OCI-M2 (cell line): ENCODE results near the gene ASCL1.

Experiments used
- DNase-seq: peaks from one replicate; lab custom pipeline; 2025; ENCODE audit not compliant: unreplicated experiment; lab: John Stamatoyannopoulos, UW

Gene ASCL1

DNA sequence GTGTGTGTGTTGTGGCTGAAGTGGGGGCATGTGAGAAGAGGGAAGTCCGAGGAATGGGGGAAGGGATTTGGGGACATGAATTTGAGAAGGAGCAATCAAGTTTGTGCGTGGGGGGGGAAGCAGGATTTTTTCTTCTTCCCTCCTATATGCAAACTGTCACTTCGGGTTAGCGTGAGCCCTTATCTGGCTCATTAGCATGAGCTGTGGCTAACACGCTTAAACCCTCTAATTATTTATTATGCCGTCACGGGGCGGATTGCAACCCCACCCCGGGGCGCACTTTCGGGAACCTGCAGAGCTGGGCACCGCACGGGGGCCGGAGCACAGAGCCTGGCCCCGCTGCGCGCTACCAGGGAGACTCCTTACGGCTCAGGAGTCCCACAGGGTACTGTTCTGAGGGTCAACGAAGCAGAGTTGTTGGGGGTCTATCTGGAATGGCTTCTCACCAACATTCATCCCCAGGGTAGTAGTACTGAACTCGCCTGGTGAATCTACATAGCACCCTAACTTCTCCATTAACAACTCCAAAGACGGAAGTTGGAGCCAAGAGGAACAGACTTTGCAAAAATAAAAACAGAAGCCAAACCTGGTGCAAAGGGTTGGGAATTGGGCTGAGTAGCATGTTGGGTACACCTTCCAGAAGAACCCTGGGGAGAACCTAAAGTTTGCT lies 6.4 kb upstream of the ASCL1 start:
- DNase-seq: no peak

DNA sequence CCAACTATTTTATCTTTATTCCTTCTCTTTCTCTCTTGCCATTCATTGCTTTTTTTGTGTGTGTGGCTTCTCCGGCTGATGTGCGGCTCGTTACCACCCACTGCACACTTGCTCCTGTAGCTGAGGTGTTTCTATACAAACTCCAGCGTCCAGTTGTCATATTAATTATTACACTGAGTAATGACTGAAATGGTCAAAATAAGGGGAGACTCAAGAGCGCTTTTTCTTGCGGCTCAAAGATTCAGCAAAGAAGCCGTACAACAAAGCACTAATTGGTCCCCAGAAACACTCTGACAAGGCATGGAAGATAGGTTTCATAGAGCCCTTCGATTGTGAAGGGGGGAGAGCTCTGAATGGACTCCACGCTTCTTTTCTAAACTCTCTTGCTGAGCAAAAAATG lies 5.6 kb upstream of the ASCL1 start:
- no peak for DNase-seq

DNA sequence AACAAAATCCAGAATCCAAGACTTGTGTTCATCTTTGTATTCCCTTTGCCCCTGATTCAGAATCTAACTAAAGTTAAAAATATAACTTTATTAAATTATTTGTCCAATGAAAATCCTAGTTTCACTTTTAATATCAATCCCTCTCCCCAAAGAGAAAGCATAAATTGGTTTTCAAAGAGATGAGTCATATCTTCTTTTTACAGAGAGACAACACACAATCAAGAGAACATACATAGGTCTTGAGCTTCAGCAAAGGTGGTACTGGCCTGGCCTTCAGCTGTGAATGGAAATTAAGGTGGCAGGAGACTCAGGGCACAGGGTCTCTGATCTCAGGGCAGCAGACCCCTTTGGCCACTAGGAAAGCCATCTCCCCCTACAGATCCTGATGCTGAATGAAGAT lies 4.3 kb upstream of the ASCL1 start:
- DNase-seq: no peak

DNA sequence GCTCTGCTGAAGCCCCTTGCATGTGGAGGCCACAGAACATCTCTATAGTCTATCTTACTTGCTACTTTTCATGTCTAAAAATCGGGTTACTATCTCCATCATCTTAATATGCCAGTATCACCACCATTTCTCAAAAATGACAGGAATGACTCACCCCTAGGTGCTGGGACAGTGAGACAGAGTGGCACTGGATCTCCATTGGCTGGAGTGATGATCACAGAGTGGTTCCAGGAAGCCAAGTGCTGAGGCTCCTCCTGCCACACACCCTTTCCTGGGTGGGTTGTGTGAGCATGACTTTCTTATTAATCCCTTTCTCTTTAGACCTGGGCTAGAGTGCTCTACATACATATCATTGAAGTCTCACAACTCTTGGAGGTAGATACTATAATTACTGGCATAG lies 3.3 kb upstream of the ASCL1 start:
- no peak for DNase-seq

DNA sequence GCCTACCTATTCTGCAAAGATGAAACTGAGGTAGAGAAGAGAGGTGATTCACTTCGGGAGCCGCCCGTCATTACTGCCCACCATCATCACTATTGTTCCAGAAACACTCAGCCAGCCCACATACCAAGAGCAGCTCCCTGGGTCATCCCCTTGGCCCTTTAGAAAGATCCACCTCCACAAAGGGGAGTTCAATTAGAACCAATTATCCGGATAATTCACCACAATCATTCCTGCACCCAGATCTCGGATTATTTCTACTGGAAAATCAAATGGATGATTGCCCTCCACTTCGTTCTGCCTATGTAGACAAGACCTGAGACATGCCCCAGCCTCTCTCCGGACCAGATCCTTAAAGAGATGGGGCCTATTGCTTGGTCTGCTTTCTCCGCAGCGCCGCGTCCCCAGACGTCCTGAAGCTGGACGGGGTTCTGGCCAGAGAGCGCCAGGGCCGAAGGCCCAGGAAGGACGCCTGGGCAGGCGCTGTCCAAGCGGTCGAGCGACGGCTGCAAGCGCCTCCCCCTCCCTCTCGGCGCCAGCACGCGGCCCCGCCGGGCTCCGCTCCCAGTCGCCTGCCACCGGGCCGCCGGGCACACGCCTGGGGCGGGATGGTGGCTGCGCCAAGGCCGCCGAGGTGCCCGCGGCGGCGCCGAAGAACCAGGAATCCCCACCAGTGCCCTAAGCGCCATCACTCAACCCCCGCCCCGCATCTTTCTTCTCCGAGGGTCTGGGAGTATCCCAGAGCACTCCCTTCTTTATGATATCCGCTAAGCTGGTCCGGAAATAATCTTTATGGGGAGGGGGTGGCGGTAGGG lies 1.3 kb upstream of the ASCL1 start:
- no peak for DNase-seq

DNA sequence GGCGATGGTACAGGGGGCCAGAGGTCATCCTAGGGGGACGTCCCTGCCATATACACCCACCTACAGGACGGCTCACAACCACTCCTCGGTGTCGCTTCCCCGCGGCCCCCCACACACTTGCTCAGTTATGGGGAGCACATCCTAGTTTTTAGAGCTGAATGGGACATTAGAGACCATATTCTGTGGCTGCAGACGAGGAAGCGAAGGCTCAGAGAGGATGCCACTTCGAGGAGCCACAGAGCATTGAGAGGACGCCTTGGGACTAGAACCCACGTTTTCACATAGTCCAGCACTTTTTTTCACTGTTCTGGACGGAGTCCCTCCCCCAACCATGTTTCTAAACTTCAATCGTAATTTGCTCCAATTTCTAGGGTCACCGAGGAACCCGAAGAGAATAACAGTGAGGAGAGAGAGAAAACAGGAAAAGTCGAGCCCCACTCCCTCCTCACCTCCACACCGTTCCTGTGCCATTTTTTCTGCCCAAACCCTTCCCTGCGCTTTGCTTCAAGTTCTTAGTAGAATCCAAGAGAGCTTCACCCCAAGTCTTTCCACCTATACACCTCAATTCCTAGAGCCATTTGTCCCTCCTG lies 641 bp upstream of the ASCL1 start:
- DNase-seq: no peak

DNA sequence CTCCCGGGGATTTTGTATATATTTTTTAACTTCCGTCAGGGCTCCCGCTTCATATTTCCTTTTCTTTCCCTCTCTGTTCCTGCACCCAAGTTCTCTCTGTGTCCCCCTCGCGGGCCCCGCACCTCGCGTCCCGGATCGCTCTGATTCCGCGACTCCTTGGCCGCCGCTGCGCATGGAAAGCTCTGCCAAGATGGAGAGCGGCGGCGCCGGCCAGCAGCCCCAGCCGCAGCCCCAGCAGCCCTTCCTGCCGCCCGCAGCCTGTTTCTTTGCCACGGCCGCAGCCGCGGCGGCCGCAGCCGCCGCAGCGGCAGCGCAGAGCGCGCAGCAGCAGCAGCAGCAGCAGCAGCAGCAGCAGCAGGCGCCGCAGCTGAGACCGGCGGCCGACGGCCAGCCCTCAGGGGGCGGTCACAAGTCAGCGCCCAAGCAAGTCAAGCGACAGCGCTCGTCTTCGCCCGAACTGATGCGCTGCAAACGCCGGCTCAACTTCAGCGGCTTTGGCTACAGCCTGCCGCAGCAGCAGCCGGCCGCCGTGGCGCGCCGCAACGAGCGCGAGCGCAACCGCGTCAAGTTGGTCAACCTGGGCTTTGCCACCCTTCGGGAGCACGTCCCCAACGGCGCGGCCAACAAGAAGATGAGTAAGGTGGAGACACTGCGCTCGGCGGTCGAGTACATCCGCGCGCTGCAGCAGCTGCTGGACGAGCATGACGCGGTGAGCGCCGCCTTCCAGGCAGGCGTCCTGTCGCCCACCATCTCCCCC lies 777 bp downstream of the ASCL1 start:
- no peak for DNase-seq

DNA sequence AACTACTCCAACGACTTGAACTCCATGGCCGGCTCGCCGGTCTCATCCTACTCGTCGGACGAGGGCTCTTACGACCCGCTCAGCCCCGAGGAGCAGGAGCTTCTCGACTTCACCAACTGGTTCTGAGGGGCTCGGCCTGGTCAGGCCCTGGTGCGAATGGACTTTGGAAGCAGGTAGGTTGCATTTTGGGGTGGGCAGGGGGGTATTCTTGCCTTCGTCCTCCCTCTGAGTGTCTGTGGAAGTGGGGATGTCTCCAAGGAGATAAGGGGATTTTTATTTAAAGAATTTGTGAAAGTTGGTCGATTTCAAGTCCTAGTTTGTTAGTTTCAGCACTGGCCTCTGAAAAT lies 1.3 kb downstream of the ASCL1 start:
- no peak for DNase-seq

DNA sequence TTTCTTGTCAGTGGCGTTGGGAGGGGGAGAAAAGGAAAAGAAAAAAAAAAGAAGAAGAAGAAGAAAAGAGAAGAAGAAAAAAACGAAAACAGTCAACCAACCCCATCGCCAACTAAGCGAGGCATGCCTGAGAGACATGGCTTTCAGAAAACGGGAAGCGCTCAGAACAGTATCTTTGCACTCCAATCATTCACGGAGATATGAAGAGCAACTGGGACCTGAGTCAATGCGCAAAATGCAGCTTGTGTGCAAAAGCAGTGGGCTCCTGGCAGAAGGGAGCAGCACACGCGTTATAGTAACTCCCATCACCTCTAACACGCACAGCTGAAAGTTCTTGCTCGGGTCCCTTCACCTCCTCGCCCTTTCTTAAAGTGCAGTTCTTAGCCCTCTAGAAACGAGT lies 1.9 kb downstream of the ASCL1 start:
- no peak for DNase-seq

DNA sequence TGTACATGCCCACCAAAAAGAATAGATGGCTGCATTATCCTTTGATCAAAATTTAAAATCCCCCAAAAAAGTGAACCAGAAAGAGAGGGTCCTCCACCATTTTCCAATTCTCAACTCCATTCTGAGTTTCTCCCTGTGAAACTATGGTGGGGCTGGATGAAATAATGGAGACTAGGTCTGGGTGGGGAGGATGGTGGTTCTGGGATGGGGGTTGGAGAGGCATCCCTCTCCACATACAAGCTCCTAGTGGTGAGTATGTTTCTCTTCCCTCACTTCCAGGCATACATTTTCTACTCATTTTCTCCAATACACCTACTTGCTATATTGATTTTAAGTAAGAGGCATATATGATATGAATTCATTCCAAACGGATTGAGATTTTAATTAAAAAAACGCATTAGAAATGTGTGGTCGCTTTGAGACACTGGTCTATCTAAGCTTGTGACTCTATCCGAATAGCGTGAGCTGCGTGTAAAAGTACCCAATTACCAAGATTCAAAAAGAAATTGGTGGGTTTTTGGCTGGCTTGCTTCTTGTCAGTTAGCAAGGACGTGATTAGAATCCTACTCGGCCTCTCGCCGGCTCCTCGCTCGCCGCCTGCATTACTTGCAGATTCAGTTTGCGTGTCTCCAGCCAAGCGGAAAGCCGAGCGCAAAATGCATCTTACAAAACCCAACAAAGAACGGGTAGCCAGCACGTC lies 3.4 kb downstream of the ASCL1 start:
- no peak for DNase-seq

DNA sequence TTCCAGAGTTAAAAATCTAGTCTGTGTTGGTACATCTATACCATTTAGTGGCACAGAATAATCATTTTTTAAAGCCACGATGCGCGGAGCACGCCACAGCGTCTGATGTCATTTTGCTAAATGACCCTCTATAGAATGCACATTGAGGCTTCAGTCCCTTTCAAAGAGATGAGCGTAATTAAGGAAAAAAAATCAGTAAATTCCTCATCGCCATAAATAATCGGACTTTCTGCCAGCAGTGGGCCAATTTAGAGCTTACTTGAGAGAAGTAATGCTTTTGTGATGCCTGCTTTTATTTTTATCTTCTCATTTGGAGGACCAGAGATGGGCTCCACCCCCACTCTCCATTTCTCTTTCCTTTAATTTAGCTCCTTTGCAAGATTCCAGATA lies 4.0 kb downstream of the ASCL1 start:
- DNase-seq: no peak

DNA sequence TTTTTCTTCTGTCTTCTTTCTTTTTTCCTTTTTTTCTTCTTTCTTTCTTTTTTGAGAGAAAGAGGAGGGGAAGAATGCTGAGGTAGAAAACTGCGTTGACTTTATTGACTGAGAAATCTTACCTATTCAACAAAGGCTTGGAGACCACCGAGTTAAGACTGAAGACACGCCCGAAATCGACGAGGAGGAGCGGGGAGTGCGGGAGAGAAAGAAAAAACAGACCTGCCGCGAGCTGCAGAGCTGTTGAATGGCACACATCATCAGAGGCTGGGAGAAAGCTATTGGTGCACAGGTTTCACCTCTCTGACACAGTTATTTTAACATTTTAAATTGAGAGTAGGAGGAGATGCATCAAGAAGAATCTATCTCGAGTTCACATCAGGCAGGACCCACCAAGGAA lies 5.1 kb downstream of the ASCL1 start:
- no peak for DNase-seq

DNA sequence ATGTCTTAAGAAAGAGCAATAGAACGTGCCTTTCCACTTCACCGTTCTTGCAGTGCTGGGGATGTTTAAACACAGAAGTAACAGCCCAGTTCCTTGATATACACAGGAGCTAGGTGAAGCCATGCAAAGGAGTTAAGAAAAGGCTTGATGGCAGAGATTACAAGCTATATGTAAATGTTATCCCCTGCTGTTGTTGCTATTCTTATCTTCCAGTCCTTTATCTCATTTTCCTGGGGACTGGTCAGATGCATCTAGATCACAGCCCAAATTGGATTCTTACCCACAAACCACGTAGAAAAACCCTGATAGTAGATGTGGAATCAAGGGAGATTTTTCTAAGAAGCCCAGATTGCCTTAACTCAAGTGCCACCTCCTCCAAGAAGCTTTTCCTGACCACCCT lies 5.5 kb downstream of the ASCL1 start:
- no peak for DNase-seq

DNA sequence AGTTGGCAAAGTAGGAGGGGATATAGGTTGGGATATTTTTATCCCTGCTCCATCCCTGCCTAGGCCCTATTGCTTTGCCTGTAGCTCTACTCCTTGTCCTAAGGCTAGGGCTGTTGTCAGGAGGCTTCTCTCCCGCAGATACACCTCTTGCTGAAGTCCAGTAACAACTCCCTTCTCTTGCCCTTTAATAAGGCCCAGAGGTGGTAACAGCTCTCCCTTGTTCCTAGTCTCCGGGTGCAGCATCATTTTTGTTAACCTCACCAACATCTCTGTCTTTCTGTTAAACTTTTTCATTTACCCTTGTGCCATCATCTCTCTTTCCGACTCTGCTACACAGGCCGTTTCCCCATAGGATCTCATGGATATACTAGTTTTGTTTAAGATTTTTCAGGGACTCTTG lies 6.3 kb downstream of the ASCL1 start:
- DNase-seq: no peak

DNA sequence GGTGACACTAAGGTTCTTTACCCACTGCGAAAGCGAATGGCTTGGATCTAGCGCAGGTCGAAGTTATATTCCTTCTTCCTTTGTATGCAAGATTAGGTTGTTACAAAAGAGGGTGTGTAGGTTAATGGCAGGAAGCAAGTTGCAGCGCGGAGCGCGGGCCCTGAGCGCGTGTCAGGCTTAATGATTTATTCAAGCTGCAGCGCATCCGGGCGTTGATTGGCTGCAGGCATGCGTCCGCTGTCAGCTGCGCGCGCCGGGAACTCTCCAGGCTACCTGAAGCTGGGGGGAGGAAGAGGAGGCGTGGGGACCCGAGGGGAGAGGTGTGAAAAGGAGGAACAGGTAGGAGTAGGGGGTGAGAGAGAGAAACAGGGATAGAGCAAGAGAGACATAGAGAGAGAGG lies 7.4 kb downstream of the ASCL1 start:
- DNase-seq: no peak

DNA sequence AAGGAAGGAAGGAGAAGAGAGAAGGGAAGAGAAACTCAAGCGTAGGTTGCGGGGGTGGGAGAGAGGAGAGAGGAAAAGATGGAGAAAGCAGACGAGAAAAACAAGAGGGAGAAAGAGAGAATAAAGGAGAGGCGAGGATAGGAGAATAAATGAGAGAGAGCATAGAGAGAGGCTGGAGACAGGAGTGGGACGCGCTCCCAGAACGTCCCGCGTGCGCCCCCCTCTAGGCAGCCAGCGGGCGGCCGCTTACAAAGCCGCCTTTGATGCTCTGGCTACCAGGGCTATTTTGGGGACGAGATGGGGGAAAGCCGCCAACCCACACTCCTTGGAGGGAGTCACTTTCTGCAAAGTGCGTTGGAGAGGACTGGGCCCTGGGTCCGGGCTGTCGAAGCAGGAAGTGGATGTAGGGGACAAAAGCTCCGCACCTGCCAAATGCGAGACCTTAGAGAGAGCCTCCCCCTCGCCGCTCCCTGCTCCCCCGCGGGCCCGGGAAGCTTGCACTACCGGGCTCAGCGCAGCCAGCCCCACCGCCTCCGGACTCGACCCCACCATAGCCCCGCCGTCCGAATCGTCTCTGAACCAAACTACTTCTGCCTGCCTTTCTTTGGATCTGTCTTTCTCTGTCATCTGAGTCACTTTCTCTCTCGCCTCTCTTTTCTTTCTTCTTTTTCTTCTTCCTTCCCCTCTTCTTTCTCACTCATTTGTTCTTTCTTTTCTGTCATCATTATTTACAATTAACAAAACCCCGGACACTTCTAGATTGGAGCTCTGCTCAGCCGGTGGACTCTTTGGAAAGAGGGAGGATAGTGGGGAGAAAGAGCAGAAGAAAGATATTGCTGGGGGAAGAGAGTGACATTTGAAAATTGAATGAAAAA lies 8.0 kb downstream of the ASCL1 start:
- no peak for DNase-seq

DNA sequence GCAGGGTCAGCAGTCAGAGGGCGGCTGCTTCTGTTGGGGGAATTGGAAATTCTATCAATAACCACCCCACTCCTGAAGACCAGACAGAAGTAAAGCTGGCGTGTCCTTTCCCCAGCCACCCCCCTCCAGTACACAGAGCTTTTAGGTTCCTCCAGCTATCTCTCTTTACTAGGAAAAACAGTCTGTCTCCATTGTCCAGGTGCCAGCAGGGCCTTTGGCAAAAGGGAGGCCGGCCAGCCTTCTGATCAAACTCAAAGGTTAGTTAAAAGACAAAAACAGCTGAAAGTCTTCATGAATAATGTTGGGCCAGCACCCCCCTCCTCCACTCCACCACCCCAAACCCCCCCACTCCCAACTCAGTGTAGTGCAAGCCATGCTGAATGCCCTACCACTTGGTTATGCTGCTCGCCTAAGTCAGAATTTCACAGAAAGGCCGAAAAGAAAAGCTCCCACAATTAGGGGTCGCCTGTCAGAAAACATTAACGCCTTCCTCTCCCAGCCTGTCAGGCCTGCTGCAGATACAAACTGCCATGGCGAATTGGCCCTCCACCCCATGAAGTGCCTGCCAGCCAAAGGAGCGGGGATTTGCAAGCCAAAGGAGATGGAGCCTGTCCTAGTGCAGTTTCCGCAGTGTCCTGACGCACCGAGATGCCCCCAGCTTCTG lies 8.9 kb downstream of the ASCL1 start:
- DNase-seq: no peak

DNA sequence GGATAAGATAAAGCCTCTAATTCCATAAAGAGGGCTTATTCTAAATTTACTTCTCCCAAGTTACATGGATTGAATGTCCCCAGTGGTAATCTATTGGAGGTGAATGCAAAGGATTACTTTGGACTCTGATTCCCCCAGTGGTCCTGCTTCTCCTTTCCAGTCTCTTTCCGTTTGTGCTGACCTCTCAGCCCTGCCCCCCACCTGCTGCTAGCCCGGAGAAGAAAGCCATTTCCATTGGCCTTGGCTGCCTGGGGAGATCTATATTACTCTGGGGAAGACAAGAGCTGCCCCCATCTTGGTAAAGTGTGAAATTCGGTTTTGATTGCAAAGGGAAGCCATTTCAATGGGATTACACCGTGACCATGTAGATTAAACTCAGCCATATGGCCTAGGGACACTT lies 13.3 kb downstream of the ASCL1 start:
- no peak for DNase-seq

DNA sequence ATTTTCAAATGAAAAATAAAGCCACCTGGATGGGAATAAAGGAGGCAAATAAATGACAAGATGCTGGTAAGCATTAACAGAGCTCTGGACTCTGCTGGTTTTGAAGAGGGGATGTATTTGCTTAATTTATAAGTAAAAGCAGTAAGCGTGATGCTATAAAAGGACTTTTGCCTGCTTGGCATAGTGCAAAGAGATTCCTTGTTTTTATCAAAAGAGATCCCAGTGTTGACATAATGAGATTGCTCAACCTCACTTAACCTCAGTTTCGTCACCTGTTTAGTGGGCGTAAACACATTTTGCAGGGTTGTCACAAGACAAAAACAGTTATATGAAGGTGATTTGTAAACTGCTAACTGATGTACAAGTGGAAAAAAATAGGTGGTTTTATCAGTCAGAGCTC lies 13.8 kb downstream of the ASCL1 start:
- DNase-seq: no peak

DNA sequence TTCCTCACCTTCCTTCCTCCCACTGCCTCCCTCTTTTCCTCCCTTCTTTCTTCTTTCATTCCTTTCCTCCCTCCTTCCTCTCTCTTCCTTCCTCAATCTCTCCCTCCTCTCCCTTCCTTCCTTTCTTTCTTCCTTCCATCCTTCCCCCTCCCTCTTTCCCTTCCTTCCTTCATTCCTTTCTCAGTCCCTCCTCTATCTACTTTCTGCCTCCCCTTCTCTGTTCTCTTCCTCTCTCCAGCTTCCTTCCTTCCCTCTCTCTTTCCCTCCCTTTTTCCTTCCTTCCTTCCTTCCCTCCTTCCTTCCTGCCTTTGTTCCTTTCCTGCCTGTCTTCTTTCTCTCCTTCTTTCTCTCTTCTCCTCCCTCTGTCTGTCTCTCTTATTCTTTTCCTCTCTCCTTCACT lies 16.1 kb downstream of the ASCL1 start:
- no peak for DNase-seq
